GM21576 (cell line): Measurements from ENCODE around the gene GGT7.
"Not testable (repeated sequence)": the region's sequence is repeated elsewhere in the genome, so short reads cannot be mapped to it uniquely, and the experiment has no call there.

ENCODE experiments used
- ATAC-seq: cut with Tn5 transposase; IDR thresholded peaks from one replicate; pipeline ENCODE4 v1.9.1; 2021; ENCODE audit warnings: mild to moderate bottlenecking, moderate library complexity; ENCODE audit not compliant: unreplicated experiment

Gene GGT7

DNA sequence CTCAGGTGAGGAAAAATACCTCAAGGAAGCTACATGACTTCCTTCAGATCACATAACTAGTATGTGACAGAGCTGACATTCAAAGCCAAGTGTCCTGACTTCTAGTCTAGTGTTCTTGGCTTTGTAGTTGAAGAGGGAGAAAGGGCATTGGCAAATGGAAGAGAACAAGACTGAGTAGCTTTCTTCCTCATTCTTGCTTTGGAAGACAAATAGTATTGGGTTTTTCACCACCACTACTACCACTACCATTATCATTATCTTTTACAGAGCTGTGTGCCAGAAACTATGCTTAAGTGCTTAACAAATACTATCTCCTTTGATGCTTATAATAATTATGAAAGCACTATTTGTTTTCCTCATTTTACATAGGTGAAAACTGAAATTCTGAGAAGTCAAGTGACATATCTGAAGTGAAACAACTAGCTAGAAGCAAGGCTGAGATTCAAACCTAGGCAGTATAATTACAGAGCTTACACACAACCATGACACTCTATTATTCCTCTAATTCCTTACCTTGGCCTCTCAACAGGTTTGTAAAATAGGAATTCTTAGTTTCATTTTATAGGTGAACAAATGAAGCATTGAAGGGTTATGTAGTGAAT is 10.5 kb upstream of the GGT7 start:
- ATAC-seq, result no peak

DNA sequence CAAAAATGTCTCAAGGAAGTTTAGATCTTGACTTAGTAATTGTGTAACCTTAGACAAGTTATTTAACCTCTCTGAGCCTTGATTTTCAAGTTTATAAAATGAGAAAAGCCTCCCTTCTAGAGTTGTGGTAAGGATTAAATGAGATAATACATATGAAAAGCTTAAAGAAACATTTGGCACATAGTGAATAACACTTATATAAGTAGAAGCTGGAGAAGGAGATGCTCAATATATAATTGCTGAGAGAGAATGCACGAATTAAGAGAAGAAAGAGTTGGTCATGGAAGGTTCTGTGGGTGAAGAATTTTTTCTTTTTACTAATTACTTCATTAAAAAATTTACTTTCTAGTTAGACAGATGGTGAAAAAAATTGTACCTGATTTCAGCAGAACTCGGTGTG is 9.0 kb upstream of the GGT7 start:
- ATAC-seq, result no peak

DNA sequence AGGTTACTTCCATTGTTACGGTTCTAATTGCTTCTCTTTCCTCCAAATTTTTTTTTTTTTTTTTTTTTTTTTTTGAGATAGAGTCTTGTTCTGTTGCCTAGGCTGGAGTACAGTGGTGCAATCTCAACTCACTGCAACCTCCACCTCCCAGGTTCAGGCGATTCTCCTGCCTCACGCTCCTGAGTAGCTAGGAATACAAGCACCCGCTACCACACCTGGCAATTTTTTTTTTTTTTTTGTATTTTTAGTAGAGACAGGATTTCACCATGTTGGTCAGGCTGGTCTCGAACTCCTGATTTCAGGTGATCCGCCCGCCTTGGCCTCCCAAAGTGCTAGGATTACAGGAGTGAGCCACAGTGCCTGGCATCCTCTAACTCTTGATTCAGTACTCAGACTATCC is 8.3 kb upstream of the GGT7 start:
- ATAC-seq, result not testable (repeated sequence)

DNA sequence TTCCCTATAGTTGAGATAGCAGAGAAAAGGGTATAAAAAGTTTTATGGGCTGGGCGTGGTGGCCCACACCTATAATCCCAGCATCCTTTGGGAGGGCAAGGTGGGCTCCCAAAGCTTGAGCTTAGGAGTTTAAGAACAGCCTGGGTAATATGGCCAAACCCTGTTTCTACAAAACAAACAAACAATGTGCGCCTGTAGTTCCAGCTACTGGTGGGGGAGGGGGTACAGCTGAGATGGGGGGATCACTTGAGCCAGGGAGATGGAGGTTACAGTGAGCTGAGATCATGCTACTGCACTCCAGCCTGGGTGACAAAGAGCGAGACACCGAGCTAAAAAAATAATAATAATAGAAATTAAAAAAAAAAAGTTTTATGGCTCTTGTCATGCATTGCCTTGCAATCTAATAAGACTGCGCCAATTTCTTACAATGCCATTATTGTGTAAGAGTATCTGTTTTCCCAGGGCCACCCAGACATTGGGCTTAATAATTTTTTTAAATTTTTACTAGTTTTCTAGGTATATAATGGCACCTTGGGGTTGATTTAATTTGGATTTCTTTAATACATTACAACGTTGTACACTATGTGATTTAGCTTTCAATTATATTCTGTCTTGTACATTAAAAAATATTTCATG is 7.7 kb upstream of the GGT7 start:
- no peak for ATAC-seq

DNA sequence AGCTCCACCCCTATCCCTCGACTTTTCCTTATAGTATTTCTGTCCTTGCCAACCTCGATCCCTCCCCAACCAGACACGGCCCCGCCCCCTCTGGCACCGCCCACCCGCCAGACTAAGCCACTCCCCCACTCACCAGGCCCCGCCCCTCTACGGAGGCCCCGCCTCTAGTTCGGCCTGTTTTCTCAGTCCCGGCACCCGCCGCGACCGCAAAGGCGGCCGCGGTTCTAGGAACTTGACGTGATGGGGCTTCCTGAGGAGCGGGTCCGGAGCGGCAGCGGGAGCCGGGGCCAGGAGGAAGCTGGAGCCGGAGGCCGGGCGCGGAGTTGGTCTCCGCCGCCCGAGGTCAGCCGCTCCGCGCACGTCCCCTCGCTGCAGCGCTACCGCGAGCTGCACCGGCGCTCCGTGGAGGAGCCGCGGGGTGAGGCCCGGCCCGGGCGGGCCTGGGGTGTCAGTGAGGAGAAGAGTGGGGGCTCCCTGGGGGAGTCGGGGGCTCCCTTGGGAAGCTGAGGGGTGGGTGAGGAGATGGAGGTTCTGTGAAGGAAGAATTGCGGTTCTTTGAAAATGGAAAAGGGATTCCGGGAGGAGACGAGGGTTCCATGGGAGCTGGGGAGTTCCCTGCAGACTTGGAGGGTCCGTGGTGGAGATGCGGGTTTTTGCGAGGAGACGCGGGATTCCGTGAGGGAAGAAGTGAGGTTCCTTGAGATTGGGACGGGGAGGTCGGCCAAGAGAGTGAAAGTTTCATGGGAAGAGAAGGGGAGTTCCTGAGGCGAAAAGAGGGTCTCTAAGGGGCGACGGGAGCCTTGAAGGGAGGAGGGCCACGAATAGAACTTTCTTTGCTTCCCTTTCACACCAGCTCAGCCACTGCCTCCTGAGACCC is 4.0 kb upstream of the GGT7 start, which contains the start of gene ACSS2:
TSS of gene ACSS2 (plus strand) at position 207 of the 877 bp plus-strand sequence. CDS start at position 241, 34 bp downstream.
- peak; percentile 27 for ATAC-seq

DNA sequence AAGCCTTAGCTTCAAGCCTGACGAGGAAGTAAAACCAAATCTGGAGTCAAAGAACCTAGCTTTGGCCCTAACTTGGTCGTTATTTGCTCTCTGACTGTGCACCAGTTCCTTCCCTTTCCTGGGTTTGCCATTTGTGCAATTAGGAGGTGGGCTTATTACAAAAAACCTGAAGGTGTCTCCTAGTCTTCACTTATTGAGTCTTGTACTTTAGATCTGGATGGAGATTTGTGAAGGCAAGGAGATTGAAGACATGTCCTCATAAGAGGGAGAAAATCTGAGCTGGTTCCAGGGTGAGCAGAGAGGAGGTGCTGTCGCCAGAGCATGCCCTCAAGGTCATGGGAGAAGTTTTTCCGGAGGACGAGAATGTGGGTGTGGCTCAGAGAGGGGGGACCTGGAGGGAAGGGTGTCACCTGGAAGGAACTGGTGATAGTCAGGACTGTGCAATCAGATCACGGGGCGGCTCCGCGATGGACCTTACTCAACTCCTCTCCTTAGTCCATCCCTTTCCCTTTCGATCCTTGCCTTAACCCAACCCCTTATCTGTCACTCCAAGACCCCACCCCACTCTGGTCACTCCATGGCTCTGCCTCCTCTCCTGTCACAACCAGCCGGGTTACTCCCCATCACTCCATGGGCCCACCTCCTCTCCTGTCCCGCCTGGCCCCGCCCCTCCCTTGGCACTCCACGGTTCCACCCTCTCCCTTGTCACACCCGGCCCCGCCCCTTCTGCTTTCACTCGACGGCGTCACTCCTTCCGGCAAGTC is 3.2 kb upstream of the GGT7 start:
- ATAC-seq, result peak; percentile 65

DNA sequence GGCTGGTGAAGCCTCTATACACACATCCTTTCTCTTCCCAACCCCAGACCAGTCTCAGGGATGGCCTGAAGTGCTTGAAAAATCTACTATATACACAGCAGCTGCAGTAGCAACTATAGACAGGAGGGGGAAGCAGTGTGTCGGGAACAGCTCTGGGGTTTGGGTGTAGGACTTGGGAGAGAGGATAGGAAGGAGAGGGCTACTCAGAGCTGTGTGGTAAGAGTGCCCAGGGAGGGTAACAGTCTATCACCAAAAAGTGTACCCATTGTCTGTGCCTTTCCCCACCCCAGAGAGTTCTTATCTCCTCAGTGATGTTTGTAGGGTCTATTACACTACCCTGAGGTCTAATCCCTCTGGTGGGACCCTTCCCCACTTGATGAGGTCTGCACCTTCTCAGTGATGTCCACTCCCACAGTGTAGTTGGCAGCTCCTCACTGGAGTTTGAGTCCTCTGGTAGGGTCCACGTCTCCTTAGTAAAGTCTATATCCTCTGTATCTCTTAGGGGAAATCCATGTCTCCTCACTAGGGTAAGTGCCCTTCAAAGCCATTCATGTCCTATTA is 1.5 kb upstream of the GGT7 start:
- ATAC-seq, result no peak

DNA sequence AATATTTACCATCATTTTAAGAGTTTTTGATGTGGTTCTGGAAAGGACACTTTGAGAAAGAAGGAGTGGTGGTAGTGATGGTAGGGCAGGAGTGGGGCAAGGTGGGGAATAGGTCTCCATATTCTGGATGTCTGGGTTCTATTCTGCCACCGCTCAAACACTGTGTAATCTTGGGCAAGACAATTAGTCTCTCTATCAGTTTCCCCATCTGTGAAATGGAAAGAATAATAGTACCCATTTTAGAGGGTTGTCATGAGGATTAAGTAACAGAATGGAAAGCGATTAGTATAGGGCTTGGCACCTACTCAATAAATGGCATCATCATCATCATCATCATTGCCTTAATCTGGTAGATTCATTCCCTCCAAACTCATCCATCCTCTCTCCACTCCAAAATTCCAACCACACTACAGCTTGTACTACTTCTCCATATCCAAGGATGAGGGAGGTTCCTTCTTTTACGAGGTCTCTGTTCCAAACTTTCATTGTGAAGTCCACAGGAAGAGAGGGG is 982 bp upstream of the GGT7 start:
- no peak for ATAC-seq

DNA sequence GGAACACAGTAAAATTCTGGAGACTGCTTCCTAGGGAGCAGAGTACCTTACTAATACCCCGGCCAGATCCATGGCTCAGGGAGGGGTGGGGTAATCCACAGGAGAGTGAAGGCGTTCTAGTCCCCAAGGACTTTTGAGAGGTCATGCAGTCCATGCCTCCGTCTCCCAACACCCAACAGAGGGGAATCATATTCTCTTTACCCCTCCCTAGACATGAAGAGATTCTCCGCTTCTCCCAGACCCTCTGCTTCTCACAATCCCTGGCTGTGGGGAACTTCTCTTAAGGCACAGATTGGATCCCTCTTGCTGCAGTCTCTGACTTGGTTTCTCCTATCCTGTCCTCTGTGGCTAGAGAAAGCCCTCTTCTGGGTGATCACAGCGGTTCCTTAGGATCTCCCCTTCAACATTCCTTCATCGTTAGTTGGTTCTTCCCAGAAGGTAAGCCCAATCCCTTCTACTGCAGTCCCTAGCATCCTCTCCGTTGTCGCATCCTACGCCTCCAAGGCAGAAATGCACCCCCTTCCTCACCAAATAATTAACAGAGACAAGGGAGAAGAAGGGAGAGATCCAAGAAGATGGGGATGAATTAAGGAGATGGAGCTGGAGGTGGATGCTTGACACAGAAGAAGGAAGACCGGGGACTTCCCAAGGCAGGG is 562 bp downstream of the GGT7 start:
- ATAC-seq, result no peak

DNA sequence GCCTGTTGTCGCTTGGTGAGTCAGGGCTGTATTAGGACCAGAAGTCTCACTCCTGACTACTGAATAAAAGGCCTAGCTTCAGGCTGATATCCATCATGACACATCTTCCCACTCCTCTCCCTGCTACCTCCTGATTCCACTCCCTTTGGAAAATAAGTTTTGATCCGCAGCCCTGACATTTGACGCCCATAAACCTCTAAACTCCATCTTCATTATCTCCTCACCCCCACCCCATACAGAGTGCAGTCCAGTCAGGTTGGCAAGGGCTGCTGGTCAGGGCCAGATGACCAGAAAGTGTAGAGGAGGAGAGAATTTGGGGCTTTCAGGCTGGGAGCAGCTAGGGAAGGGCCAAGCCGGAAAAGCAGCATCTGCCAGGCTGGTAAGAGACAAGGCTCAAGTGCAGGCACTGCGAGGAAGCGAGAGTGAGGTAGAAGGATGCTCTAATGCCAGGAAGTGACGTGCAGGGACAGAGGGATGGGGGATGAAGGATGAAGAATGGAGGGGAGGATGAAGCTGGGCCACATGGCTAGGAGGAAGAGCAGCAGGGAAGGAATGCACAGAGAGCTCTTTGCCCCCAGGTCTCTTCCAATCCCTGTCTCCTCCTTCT is 1.2 kb downstream of the GGT7 start:
- ATAC-seq, result no peak

DNA sequence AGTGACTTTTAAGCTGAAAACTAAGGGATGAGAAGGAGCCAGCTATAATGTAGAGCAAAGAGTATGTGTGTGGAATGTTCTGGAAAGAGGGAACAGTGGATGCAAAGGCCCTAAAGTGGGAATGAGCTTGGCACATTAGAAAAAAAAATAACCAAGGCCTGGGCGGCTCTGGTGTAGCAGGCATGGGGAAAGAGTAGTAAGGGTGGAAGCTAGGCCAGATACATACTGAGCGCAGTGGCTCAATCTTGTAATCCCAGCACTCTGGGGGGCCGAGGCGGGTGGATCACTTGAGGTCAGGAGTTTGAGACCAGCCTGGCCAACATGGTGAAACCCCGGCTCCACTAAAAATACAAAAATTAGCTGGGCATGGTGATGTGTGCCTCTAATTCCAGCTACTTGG is 8.4 kb downstream of the GGT7 start:
- no peak for ATAC-seq

DNA sequence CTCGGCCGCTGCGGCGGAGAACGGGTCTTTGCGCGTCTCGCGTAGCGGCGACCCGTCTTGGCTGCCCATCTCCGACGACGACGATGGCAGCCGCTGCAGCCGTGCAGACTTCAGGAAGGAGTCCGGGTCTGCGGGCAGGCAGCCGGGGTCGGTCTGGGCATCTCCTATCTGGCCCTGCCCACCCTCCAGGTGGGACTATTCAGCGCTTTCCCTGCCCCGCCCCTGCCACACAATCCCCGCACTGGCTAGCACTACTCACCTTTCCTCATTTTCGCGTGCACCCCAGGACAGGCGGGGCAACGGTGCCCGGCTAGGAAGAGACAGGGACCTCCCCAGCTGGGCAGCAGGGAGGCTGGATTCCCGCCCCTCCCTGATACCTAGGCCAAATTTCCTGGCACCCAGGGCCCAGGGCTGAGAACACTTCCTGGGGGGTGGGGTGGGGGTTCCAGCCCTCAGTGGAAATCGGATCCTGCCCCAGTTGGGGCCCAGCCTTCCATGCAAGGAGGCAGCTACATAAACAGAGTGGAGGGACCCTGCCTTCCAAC is 9.2 kb downstream of the GGT7 start:
- ATAC-seq, result no peak

DNA sequence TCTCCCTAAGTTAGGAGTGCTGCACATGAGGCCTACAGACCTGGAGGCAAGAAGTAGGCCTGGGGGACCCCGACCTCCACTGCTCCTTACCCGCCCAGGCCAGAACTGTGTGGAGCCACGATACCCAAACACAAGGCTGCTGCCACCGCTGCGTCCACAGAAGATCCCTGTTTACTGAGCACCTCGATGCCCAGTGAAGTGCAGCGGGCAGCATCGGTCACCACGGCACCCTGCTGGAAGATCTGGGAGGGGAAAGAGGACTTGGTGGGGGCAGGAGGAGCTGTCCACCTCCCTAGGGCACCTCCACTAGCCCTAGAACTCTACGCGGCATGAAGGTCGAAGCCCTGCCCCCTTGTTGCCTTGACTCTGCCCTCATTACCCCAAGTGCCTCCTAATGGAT is 9.9 kb downstream of the GGT7 start:
- no peak for ATAC-seq

DNA sequence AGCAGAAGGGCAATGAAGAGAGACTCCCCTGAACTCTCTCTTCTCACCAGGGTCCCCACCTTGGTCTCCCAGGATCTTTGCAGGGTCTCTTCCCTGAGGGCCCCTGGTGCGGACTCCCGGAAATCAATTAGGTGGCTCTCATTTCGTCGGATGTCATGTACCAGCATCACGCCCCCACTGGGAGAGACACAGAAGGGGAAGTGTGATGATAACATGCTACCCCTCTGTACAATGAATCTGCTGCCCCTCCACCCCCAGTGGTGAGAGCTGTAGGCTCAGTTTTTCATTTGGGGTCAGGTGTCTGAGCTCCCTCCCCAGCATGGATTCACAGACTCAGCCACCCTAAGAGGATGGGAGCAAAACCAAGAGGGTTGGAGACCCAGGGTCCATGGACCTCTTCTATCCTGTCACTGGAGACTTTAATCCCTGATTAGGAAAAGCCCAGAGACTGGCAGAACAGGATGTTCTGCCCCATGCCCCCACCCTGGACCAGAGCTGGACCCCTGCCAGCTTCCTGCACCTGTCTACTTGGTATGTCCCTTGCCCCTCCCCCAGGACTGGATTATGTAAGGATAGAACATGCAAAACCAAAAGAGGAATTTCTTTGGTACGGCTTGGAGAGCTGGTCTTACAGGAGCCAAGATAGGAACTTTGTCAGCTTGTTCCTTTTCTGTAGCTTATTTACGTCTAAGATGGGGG is 11.1 kb downstream of the GGT7 start:
- no peak for ATAC-seq

DNA sequence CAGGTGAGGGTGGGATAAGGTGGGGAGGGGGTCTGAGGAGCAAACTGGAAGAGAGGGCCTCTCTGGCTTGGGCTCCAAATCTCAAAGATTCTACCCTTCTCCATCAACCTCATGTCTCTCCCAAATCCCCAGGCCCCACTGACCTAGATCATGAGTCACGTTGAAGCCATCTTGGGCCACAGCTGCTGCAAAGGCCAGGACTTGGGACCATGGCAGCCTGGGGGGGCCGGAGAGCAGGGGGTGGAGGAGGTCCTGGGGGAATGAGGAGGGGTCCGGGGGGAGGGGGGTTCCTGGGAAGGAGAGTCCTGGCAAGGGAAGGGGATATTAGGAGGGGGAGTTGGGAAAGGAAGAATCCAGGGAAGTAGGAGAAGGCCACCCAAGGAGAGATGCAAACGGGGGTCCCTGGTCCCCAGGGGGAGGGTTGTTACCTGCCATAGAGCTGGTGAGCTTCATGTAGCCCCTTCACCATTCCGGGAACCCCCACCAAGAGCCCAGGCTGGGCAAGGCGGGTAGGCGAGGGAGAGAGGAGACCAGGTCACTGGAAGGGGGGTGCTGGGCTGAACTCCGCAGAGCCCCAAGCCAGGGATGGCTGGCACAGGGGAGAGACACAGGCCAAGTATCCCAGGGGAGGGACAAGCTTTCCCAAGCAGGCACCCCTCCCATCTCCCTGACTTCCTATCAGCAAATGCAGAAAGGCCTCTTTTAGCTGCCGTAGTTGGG is 12.7 kb downstream of the GGT7 start:
- no peak for ATAC-seq

DNA sequence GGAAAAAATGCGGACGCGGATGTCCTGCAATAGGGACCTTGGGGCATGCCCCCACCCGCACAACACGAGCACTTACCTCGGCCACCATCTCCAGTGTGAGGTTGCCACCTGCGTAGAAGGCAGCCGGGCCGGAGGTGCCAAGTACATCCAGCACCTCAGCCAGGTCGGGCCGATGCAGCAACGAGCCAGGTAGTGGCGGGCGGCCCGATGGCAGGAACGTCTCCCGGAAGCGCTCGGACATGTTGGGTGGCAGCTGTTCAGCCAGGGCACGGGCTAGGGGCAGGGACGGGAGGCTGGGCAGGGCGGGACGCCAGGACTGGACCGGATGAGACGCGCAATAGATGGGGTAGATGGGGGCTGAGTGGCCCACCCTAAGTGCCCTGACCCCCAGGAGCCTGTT is 13.3 kb downstream of the GGT7 start:
- ATAC-seq, result no peak

DNA sequence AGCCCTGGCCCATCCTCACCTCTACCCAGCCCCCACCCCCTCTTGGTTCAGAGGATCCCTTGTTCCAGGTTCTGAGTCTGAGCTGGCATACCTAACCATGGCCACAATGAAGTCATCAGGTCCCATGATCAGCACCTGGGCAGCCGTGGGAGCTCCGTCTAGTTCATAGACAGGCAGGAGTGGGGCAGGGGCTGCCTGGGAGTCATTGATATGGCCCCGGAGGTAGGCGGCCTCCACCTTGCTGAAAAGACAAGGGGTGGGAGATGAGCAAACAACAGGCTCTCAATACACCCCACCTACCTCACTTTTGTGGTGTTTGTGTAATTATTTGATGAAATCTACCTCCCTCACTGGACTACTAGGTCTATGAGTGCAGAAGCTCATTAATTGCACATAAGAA is 20.4 kb downstream of the GGT7 start:
- ATAC-seq, result no peak

DNA sequence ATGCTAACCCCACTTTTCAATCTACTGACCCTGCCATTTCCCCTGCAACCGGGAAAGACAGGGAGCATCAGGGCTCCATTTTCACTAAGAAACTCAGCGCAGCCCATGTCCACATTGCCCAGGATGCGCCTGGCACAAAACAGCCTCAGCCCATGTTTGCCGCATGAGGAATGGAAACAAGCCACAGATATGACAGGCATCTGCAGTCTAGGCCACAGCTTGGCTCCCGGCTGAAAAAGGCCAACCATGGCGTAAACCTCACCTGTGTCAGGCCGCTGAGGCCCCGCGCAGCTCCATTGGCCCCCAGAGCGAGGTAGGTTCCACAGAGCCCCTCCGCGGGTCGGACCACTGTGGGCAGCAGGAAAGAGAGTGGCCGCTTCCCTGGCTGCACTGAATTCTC is 21.7 kb downstream of the GGT7 start:
- no peak for ATAC-seq
